ENCODE results near the gene KNCN. TPM values are rescaled to one million over a fixed set of nuclear protein-coding genes. Genes with fewer than 3 reads are reported as not detected.

KNCN gene
- total and polyA plus RNA-seq, 7 donors = not detected

GRCh38 chr1:46508757-46509156 lies 42.7 kb downstream of the KNCN start:
- WGBS, 2 donors = 77% methylated on average over 5 of the region's 5 CpGs
- TF ChIP-seq, protein P1, sequence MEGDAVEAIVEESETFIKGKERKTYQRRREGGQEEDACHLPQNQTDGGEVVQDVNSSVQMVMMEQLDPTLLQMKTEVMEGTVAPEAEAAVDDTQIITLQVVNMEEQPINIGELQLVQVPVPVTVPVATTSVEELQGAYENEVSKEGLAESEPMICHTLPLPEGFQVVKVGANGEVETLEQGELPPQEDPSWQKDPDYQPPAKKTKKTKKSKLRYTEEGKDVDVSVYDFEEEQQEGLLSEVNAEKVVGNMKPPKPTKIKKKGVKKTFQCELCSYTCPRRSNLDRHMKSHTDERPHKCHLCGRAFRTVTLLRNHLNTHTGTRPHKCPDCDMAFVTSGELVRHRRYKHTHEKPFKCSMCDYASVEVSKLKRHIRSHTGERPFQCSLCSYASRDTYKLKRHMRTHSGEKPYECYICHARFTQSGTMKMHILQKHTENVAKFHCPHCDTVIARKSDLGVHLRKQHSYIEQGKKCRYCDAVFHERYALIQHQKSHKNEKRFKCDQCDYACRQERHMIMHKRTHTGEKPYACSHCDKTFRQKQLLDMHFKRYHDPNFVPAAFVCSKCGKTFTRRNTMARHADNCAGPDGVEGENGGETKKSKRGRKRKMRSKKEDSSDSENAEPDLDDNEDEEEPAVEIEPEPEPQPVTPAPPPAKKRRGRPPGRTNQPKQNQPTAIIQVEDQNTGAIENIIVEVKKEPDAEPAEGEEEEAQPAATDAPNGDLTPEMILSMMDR (IDR thresholded peaks at IDR 0.05) = no peak
- no peak for TF ChIP-seq POLR2AphosphoS5 (IDR thresholded peaks at IDR 0.05)
- TF ChIP-seq POLR2A (IDR thresholded peaks at IDR 0.05) = no peak
- TF ChIP-seq EP300 (IDR thresholded peaks at IDR 0.05) = no peak
- H3K9me3 ChIP-seq = no peaks in the 10 kb centered on the region
- H3K4me1 ChIP-seq = no peaks in the 10 kb centered on the region
- H3K27ac ChIP-seq = no peak overlapping the region
- H3K36me3 ChIP-seq = no peaks in the 10 kb centered on the region
- no peak for DNase-seq
- intact Hi-C loops (cut with DNase I) = no loop called here
- H3K27me3 ChIP-seq = peaks cover 0 to 7% (median 0%) of the 10 kb centered on the region in 3 donors
- H3K4me3 ChIP-seq = no peak overlapping the region

GRCh38 chr1:46506470-46507219 lies 44.8 kb downstream of the KNCN start:
- intact Hi-C loops (cut with DNase I) = no loop called here
- Histone ChIP-seq H3K27me3 (peaks cover 0 to 11% (median 0%) of the 10 kb centered on the region in 3 donors), H3K4me1 (no peaks in the 10 kb centered on the region), H3K9me3 (no peaks in the 10 kb centered on the region), H3K27ac (no peak overlapping the region), H3K4me3 (no peak overlapping the region), H3K36me3 (no peaks in the 10 kb centered on the region)
- TF ChIP-seq EP300 (IDR thresholded peaks at IDR 0.05) (no peak), POLR2AphosphoS5 (IDR thresholded peaks at IDR 0.05) (no peak), POLR2A (IDR thresholded peaks at IDR 0.05) (no peak)
- TF ChIP-seq, protein P1 (IDR thresholded peaks at IDR 0.05) = no peak
- 85 to 88% methylated on average over 17 of the region's 17 CpGs for WGBS, 2 donors
- no peak for DNase-seq

GRCh38 chr1:46503421-46503820 lies 48.0 kb downstream of the KNCN start:
- H3K27ac ChIP-seq = no peak overlapping the region

GRCh38 chr1:46501528-46501927 lies 49.9 kb downstream of the KNCN start:
- H3K4me1 ChIP-seq = no peaks in the 10 kb centered on the region
- no peak overlapping the region for H3K4me3 ChIP-seq
- no peak overlapping the region for H3K27ac ChIP-seq
- no peak for TF ChIP-seq POLR2A (IDR thresholded peaks at IDR 0.05)
- TF ChIP-seq EP300 (IDR thresholded peaks at IDR 0.05) = no peak
- no peak for TF ChIP-seq POLR2AphosphoS5 (IDR thresholded peaks at IDR 0.05)
- TF ChIP-seq, protein P1 (IDR thresholded peaks at IDR 0.05) = no peak
- H3K9me3 ChIP-seq = no peaks in the 10 kb centered on the region
- H3K36me3 ChIP-seq = no peaks in the 10 kb centered on the region
- DNase-seq = no peak
- WGBS, 2 donors = 79 to 91% methylated on average over 3 of the region's 3 CpGs
- peaks cover 0 to 11% (median 0%) of the 10 kb centered on the region in 3 donors for H3K27me3 ChIP-seq
- intact Hi-C loops (cut with DNase I) = no loop called here

More at GRCh38 chr1:46503421-46503820, 48.0 kb downstream of the KNCN start:
- Histone ChIP-seq H3K27me3 (peaks cover 0 to 11% (median 0%) of the 10 kb centered on the region in 3 donors), H3K4me1 (no peaks in the 10 kb centered on the region), H3K9me3 (no peaks in the 10 kb centered on the region), H3K36me3 (no peaks in the 10 kb centered on the region), H3K4me3 (no peak overlapping the region)
- WGBS, 2 donors = 78 to 81% methylated on average over 4 of the region's 4 CpGs
- DNase-seq = no peak
- intact Hi-C loops (cut with DNase I) = no loop called here
- TF ChIP-seq POLR2AphosphoS5 (IDR thresholded peaks at IDR 0.05) = no peak
- TF ChIP-seq, protein P1 (IDR thresholded peaks at IDR 0.05) = no peak
- no peak for TF ChIP-seq EP300 (IDR thresholded peaks at IDR 0.05)
- TF ChIP-seq POLR2A (IDR thresholded peaks at IDR 0.05) = no peak
